ENCODE measurements around the gene IFITM2. TPM values are rescaled to one million over a fixed set of nuclear protein-coding genes. Genes with fewer than 3 reads are reported as not detected.

IFITM2 gene
- total and polyA plus RNA-seq, 2 experiments from 2014 or later, result 91.2 to 857 TPM

DNA sequence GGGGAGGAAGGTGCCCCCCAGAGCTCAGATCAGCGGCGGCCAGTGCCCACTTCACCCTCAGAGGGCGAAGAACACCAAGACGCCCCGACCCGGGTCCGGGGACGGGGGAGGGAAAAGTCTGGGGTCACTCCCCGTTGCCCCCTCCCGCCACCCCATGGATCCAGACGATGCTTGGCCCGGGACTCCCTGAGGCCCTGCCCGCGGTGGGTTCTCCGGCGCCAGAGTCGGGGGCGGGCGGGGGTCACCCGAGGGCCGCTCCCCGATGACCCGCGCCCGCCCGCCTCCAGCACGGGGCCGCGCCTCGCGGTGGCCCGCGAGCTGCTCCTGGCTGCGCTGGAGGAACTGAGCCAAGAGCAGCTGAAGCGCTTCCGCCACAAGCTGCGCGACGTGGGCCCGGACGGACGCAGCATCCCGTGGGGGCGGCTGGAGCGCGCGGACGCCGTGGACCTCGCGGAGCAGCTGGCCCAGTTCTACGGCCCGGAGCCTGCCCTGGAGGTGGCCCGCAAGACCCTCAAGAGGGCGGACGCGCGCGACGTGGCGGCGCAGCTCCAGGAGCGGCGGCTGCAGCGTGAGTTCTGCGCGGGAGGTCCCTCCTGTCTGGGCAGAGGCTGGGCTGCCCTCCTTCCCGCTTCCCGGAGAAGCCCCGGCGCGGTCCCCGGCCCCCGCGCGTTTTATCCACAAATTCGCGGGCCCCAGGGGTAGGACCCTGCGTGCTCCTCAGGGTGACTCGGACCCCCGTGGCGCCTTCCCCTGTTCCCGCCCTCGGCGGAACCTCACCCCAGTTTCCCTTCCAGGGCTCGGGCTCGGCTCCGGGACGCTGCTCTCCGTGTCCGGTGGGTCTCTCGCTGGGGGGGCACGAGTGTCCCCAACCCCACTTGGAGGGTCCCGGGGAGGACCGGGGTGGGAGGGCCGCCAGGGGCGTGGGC is 28.3 kb upstream of the IFITM2 start:
- Mint-ChIP-seq H3K4me3 (no peak overlapping the region), H3K27ac (no peak overlapping the region), H3K27me3 (ENCODE audit: insufficient read depth, low read depth, poor library complexity) (peaks cover 57% of the 10 kb centered on the region), H3K4me1 (peaks cover 29% of the 10 kb centered on the region), H3K36me3 (ENCODE audit: low read depth) (no peaks in the 10 kb centered on the region; the same call in 2 of the 3 replicates), H3K9me3 (no peaks in the 10 kb centered on the region)
- Histone ChIP-seq H3K9me2 (ENCODE audit: insufficient read depth) (no peaks in the 10 kb centered on the region), H3K79me2 (replicated peaks; ENCODE audit: insufficient read depth) (no peaks in the 10 kb centered on the region), H3K4me3 (peak overlapping the region; percentile 51), H3K27me3 (ENCODE audit: insufficient read depth) (peaks cover 54% of the 10 kb centered on the region), H3K36me3 (ENCODE audit: insufficient read depth) (no peaks in the 10 kb centered on the region), H3F3A (replicated peaks; ENCODE audit: low read depth) (no peaks in the 10 kb centered on the region; the same call in 1 of the 2 replicates), H2AFZ (peak overlapping the region; percentile 72), H4K20me1 (replicated peaks; ENCODE audit: insufficient read depth) (no peaks in the 10 kb centered on the region), H3K4me1 (ENCODE audit: insufficient read depth) (no peaks in the 10 kb centered on the region), H3K27ac (ENCODE audit: low read depth) (no peak overlapping the region), H3K4me2 (peak overlapping the region; percentile 74)
- TF ChIP-seq ETS1 (IDR thresholded peaks at IDR 0.05), result no peak
- TF ChIP-seq EZH2phosphoT487 (IDR thresholded peaks at IDR 0.05; ENCODE audit: unreplicated experiment), result peak; percentile 8
- peak; percentile 19 for TF ChIP-seq EZH2 (IDR thresholded peaks at IDR 0.05; ENCODE audit: low read depth, unreplicated experiment)
- DNase-seq (ENCODE audit: low spot score) (no peak), ATAC-seq (peak; percentile 21)

GRCh38 chr11:279966-280705 is 27.5 kb upstream of the IFITM2 start:
- peak overlapping the region; percentile 56; the same call in 2 of the 3 replicates for H3K4me3 Mint-ChIP-seq
- no peak overlapping the region for H3K27ac Mint-ChIP-seq
- DNase-seq (ENCODE audit: low spot score) (peak; percentile 74), ATAC-seq (peak; percentile 57)
- Histone ChIP-seq H3F3A (replicated peaks; ENCODE audit: low read depth) (no peaks in the 10 kb centered on the region; the same call in 1 of the 2 replicates), H3K4me1 (ENCODE audit: insufficient read depth) (no peaks in the 10 kb centered on the region), H3K27me3 (ENCODE audit: insufficient read depth) (peaks cover 54% of the 10 kb centered on the region), H3K4me2 (peak overlapping the region; percentile 74), H4K20me1 (replicated peaks; ENCODE audit: insufficient read depth) (no peaks in the 10 kb centered on the region), H2AFZ (peak overlapping the region; percentile 72), H3K36me3 (ENCODE audit: insufficient read depth) (no peaks in the 10 kb centered on the region), H3K79me2 (replicated peaks; ENCODE audit: insufficient read depth) (no peaks in the 10 kb centered on the region), H3K9me2 (ENCODE audit: insufficient read depth) (no peaks in the 10 kb centered on the region), H3K4me3 (peak overlapping the region; percentile 51), H3K27ac (ENCODE audit: low read depth) (no peak overlapping the region)
- H3K4me1 Mint-ChIP-seq, result peaks cover 27% of the 10 kb centered on the region
- no peaks in the 10 kb centered on the region for H3K9me3 Mint-ChIP-seq
- no peaks in the 10 kb centered on the region; the same call in 2 of the 3 replicates for H3K36me3 Mint-ChIP-seq (ENCODE audit: low read depth)
- H3K27me3 Mint-ChIP-seq (ENCODE audit: insufficient read depth, low read depth, poor library complexity), result peaks cover 59% of the 10 kb centered on the region
- TF ChIP-seq EZH2 (IDR thresholded peaks at IDR 0.05; ENCODE audit: low read depth, unreplicated experiment) (no peak), STAT1 (IDR thresholded peaks at IDR 0.05; ENCODE audit: unreplicated experiment) (no peak), ZNF114 (CRISPR knock-in tag; IDR thresholded peaks at IDR 0.05) (no peak), NANOG (IDR thresholded peaks at IDR 0.05; ENCODE audit: borderline replicate concordance) (no peak), EZH2phosphoT487 (IDR thresholded peaks at IDR 0.05; ENCODE audit: unreplicated experiment) (peak; percentile 70)
- TF ChIP-seq, protein P1, sequence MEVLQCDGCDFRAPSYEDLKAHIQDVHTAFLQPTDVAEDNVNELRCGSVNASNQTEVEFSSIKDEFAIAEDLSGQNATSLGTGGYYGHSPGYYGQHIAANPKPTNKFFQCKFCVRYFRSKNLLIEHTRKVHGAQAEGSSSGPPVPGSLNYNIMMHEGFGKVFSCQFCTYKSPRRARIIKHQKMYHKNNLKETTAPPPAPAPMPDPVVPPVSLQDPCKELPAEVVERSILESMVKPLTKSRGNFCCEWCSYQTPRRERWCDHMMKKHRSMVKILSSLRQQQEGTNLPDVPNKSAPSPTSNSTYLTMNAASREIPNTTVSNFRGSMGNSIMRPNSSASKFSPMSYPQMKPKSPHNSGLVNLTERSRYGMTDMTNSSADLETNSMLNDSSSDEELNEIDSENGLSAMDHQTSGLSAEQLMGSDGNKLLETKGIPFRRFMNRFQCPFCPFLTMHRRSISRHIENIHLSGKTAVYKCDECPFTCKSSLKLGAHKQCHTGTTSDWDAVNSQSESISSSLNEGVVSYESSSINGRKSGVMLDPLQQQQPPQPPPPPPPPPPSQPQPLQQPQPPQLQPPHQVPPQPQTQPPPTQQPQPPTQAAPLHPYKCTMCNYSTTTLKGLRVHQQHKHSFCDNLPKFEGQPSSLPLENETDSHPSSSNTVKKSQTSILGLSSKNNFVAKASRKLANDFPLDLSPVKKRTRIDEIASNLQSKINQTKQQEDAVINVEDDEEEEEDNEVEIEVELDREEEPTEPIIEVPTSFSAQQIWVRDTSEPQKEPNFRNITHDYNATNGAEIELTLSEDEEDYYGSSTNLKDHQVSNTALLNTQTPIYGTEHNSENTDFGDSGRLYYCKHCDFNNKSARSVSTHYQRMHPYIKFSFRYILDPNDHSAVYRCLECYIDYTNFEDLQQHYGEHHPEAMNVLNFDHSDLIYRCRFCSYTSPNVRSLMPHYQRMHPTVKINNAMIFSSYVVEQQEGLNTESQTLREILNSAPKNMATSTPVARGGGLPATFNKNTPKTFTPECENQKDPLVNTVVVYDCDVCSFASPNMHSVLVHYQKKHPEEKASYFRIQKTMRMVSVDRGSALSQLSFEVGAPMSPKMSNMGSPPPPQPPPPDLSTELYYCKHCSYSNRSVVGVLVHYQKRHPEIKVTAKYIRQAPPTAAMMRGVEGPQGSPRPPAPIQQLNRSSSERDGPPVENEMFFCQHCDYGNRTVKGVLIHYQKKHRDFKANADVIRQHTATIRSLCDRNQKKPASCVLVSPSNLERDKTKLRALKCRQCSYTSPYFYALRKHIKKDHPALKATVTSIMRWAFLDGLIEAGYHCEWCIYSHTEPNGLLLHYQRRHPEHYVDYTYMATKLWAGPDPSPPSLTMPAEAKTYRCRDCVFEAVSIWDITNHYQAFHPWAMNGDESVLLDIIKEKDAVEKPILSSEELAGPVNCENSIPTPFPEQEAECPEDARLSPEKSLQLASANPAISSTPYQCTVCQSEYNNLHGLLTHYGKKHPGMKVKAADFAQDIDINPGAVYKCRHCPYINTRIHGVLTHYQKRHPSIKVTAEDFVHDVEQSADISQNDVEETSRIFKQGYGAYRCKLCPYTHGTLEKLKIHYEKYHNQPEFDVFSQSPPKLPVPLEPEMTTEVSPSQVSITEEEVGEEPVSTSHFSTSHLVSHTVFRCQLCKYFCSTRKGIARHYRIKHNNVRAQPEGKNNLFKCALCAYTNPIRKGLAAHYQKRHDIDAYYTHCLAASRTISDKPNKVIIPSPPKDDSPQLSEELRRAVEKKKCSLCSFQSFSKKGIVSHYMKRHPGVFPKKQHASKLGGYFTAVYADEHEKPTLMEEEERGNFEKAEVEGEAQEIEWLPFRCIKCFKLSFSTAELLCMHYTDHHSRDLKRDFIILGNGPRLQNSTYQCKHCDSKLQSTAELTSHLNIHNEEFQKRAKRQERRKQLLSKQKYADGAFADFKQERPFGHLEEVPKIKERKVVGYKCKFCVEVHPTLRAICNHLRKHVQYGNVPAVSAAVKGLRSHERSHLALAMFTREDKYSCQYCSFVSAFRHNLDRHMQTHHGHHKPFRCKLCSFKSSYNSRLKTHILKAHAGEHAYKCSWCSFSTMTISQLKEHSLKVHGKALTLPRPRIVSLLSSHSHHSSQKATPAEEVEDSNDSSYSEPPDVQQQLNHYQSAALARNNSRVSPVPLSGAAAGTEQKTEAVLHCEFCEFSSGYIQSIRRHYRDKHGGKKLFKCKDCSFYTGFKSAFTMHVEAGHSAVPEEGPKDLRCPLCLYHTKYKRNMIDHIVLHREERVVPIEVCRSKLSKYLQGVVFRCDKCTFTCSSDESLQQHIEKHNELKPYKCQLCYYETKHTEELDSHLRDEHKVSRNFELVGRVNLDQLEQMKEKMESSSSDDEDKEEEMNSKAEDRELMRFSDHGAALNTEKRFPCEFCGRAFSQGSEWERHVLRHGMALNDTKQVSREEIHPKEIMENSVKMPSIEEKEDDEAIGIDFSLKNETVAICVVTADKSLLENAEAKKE (CRISPR knock-in tag; IDR thresholded peaks at IDR 0.05), result no peak
